SK-N-SH (cell line): ENCODE data around the gene CERS1.

ENCODE experiments used
- POLR2AphosphoS5 ChIP-seq: IDR thresholded peaks from 2 replicates; pipeline ENCODE4 v1.6.1; 2012; ENCODE audit warnings: low read depth, low read length
- RCOR1 ChIP-seq: fragments of 150-350 bp; IDR thresholded peaks from 2 replicates; pipeline ENCODE4 v1.6.1; 2017; ENCODE audit warnings: antibody characterized with exemption, low read length
- TCF12 ChIP-seq: IDR thresholded peaks from 2 replicates; pipeline ENCODE4 v1.4.0; 2012
- TF ChIP-seq, protein P1 (sequence below): fragments of 200-600 bp; sonication (generic); IDR thresholded peaks from 2 replicates; pipeline ENCODE4 v1.6.1; 2017; ENCODE audit warnings: antibody characterized with exemption, mild to moderate bottlenecking, moderate library complexity

DNA sequence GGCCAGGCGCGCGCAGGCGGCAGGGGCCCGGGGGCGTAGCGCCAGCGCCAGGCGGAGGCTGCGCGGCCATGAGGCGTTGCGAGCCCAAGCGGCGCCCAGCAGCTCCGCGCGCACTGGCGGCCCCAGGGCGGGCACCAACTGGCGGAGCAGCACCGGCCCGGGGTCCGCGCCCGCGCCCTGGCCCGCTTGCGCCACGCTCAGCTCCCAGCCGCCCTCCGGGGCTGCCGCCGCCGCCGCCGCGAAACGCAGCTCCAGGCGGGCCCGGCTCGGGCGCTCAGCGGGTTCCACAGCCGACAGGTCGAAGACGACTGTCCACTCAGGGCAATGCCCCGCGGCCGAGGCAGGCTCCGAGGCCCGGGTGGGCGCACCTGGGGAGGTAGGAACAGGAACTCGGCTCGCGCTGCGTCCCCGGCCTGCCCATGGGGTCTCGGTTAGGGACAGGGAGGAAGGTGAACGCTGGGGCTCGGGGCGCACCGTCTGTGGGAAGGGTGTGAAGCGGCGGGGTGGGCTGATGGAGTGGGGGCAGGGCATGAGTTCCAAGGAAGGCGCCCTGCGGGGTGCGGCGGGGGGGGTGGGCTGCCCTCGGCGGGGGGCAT, 26.8 kb downstream of the CERS1 start:
- TF ChIP-seq, protein P1, sequence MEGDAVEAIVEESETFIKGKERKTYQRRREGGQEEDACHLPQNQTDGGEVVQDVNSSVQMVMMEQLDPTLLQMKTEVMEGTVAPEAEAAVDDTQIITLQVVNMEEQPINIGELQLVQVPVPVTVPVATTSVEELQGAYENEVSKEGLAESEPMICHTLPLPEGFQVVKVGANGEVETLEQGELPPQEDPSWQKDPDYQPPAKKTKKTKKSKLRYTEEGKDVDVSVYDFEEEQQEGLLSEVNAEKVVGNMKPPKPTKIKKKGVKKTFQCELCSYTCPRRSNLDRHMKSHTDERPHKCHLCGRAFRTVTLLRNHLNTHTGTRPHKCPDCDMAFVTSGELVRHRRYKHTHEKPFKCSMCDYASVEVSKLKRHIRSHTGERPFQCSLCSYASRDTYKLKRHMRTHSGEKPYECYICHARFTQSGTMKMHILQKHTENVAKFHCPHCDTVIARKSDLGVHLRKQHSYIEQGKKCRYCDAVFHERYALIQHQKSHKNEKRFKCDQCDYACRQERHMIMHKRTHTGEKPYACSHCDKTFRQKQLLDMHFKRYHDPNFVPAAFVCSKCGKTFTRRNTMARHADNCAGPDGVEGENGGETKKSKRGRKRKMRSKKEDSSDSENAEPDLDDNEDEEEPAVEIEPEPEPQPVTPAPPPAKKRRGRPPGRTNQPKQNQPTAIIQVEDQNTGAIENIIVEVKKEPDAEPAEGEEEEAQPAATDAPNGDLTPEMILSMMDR: no peak
- TF ChIP-seq RCOR1 (no peak), TCF12 (no peak), POLR2AphosphoS5 (no peak)
